Stimulated activated CD4-positive, alpha-beta T cell treated with anti-CD3 and anti-CD28 coated beads, Interleukin-4, amount 100 ng/mL, for 24 hours (primary cell): Measurements from ENCODE around the gene MBNL3.

Experiments
- DNase-seq: peaks from one replicate; pipeline ENCODE4 v3.0.0-alpha.2; 2020

Gene MBNL3

DNA sequence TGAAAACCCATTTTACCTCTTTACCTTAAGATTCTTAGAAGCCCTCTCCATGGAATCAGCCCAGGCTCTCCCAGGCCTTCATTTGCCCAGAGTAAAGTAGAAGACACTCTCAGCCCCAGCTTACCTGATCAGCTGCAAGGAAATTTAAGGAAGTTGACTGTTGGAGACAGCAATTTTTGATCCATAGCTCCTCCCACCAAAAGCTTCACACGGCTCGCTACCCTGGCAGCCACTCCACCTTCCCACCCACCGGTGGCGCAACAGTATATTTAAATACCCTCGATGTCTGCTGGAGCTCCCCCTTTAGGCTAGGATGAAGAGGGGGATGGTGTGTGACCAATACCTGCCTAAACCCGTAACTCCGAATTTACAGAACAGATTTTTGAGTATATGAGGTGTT, 75.4 kb downstream of the MBNL3 start:
- no peak for DNase-seq

DNA sequence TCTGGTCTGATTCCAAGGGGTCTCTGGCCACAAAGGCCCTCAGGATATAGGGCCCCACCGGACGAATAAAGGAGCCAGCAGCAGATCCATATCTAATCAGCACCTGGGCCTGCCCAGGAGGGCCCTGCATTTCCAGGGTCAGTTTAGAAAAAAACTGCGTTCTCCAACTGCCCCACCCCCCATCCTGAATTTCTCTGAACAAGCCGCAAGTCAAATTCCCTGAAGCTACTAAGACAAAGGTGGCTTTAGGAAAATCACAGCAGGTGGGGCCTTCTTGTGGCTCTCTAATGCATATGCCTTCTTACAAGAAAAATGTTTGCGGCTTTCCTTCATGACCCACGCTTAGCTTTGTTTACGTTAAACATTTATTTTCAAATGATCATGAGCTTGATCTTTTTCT, 76.6 kb downstream of the MBNL3 start:
- no peak for DNase-seq

DNA sequence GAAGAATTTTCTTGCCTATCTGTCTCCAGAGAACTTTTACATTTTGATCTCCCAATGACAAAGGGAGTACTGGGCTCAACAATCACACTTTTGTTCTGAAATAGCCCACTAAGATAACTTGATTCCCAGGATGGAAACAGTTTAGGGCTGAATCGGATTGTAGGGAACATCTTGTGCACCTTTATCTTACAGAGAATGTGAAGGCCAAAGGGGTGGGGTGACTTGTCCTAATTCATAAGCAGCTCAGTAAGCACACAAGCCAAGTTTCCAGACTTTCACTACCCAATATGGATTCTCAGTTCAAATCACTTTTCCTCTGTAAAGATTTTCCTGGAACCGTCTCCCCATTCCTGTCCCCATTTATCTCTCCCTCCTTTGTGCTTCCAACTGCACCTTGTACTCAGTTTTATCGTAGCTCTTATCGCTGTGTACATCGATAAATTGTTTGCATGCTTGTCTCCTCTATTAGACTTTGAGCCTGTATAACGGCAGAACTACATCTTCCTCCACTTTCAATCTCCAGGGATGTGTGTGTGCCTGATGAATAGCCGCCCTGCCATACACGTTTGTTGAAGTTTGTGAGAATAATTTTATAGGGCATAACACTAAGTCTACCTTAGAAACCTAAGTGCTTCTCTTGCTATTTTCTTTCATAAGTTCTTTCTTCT, 77.4 kb downstream of the MBNL3 start:
- no peak for DNase-seq

GRCh38 chrX:132409780-132410556, 78.9 kb downstream of the MBNL3 start:
- no peak for DNase-seq

DNA sequence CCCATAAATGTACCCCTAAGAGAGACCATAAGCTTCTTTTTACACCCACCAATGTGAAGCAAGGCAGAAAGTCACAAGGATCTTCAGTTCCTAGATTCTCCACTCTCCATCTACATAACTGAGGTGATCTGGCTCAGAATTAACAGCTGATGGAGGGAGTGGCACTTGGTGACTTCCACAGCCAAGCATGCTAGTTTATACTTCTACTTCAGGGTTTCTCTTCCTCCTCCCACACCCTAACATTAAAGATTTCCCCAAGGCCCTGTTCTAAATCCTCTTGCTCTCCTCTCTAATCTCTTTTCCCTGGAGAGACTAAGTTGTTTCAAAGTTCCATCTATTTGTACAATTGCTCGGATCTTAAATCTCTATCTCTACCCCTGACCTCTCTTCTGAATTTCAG, 81.1 kb downstream of the MBNL3 start:
- DNase-seq: no peak

- no peak for DNase-seq
Observed at GRCh38 chrX:132406106-132406505, 82.7 kb downstream of the MBNL3 start.

- DNase-seq: no peak
Observed at GRCh38 chrX:132404266-132404665, 84.6 kb downstream of the MBNL3 start.

DNA sequence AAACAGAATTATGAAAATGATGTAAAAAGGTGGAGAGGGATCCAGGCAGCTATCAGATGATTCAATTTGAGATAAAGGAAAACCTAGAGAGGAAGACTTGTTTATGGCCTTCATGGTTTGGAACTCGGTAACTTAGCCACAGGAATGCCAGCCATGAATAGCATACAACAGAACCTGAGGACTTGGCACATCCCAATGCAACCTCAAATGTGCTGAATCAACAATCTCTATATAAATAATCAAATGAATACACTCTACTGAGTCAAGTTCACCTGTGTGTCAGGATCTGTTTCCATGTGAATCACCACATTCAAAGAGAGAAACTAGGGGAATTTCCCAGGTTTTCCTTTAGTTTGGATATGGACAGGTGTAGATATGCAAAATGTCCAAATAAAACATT, 86.9 kb downstream of the MBNL3 start:
- DNase-seq: no peak

GRCh38 chrX:132400706-132401105, 88.1 kb downstream of the MBNL3 start:
- DNase-seq: no peak

GRCh38 chrX:132395645-132396044, 93.2 kb downstream of the MBNL3 start:
- DNase-seq: no peak

DNA sequence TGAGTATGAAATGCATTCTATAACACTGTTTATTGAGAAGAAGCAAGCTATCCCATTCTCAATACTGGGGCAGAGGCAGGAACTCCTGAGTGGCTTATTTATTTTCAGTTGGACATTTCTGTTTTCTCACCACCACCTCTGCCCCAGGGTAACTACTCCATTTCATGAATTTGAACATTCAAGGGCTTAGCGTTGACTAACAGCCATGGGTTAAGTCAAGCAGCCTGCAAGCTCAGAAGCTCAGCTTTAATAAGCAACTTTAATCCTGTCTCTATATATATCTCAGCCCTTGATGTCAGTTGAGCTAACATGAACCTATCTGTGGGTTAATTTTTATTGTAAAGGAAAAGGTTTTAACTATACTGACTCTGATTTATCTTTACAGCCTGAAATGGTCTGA, 93.8 kb downstream of the MBNL3 start:
- DNase-seq: no peak

GRCh38 chrX:132394591-132394990, 94.2 kb downstream of the MBNL3 start:
- no peak for DNase-seq

GRCh38 chrX:132393992-132394391, 94.8 kb downstream of the MBNL3 start:
- DNase-seq: no peak

DNA sequence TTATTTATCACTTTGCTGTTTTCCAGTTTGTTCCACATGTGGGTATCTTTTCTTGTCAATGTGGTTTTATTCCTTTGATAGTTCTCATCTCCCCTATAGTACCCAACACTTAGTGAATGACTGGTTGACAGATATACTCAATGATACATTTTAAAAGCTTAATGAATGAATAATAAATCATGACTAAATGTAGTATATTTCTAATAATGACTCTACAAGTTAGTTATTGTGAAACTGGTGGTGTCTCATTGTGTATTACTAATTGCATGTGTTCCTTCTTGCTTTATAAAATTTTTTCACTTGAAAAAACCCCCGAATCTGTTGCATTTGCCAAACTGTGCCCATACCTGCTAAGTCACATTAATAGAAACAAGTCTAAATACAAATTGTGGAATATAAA, 95.4 kb downstream of the MBNL3 start:
- DNase-seq: no peak

GRCh38 chrX:132393085-132393484, 95.8 kb downstream of the MBNL3 start:
- DNase-seq: no peak

DNA sequence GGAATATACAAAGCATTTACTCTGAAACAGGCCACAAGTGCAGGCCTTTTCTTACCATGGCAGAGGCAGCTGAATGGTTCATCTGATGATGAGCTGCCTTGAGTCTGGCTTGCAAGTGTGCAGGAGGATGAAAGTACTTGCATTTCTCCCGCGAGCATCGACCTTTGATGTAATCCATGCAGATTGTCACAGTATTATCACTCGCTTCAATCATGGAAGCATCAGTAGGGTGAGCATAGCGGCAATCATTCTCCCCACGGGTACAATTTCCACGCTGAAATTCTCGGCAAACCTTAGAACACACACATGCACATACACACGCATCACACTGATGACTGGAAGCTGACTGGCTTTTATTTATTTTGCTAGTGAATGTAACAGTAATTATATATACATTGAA, 98.0 kb downstream of the MBNL3 start:
- DNase-seq: no peak

GRCh38 chrX:132389480-132389879, 99.4 kb downstream of the MBNL3 start:
- no peak for DNase-seq

- no peak for DNase-seq
Observed at GRCh38 chrX:132388371-132388770, 100.5 kb downstream of the MBNL3 start.

- no peak for DNase-seq
Observed at GRCh38 chrX:132384301-132384700, 104.5 kb downstream of the MBNL3 start.

DNA sequence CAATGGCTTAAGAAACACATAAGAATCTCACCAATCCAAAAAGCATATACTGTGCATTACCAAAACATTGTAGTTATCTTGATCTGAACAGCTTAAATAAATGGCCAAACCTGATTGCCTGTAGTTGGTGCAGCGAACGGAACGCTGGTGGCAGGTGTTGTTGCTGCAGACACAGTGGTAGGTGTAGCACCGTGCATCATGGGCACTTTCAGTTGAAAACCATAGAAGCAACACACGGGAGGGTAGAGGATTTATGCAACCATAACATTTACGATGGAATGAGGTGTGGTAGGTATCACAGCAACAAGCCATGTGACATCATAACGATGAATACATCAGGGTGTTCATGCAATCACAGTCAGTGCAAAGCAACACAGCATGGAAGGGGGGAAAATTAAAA, 106.8 kb downstream of the MBNL3 start:
- no peak for DNase-seq

DNA sequence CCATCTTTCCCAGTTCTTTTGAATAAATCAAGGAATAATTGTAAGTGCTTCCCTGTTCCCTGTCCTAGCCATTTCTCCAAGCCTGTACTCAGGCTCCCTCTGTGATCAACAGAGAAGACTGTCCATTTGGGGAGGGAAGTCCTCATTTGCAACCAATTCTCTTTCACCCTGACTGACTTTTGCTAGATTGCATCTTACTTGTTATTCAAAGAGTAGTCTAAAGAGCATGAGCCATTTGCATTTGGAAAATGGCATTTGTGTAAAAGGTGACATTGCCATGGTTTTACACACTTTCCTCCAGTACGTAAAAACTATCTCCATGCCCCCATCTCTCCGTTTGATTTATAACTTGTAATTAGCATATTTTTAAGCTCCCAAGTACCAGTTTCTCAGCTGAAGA, 110.6 kb downstream of the MBNL3 start:
- no peak for DNase-seq

DNA sequence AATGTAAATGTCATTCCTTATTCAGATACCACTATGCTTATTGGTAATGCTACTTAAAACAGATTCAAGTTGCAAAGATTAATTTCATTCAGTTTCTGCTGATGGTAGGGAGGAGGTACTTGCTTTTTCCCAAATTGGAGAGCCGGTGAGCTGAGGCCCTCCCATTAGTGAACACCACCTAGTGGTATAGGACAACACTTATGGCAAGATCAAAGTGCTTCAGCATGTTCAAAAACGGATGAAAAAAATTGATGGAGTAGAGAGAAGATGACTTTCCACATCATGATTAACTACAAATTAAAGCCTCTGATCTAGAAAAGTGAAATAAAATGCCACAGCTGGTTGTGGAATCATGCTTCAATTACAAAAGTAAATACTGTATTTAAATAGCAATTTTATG, 112.9 kb downstream of the MBNL3 start:
- no peak for DNase-seq

- no peak for DNase-seq
Observed at GRCh38 chrX:132373610-132374009, 115.2 kb downstream of the MBNL3 start.

DNA sequence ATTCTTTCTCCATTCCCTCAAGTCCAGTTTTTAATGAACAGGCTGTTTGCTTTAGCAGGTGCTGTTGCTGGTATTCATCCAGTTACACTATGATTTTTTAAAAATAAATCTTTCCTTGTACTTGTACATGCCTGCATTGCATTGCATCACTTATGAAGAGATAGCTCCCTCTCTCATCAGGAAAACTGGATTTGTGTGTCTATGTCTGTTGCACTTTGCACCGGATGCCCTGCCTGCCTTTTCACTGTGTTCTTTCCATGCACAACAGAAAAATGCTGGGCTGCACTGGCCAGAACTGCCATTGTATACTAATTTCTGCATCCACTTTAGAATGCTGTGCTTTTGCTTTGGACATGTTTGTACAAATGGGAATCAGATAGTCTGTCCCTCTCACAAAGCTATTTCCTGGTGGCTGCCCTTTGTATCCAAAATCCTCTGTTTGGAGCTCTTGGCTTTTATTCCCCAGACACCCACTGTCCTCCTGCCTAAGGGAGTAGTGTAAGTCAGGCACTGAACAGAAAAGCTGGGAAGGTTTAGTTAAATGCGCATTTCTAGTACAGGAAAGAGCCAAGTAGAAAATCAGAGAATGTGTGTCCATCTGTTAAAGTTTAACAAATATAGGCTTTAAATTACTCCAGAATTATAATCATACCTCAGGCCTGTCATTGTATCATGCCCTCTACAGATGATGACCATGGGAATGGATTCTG, 119.1 kb downstream of the MBNL3 start:
- no peak for DNase-seq
